Natural killer cell (primary cell): ENCODE results near the gene STMN3. TPM values are rescaled to one million over a fixed set of nuclear protein-coding genes. Genes with fewer than 3 reads are reported as not detected.

Experiments used
- ATAC-seq, 3 donors: fragments of 150-1000 bp in 2 of 3; fragments of 200-7000 bp in 1 of 3; cut with Tn5 transposase; 1 replicate in 1 of 3; 2 replicates in 2 of 3; pipeline ENCODE4 v1.10.0; 2021; ENCODE audit warnings: mild to moderate bottlenecking in 2 of 3, moderate library complexity in 2 of 3
- DNase-seq, 2 donors: peaks; one replicate each; pipeline versions ENCODE4 v3.0.0 to v3.0.0-alpha.2; 2013 to 2021; ENCODE audit warnings: mixed read lengths in 1 of 2
- H3K27ac ChIP-seq: one replicate; pipeline ENCODE4 v1.5.1; 2013; ENCODE audit warnings: mild to moderate bottlenecking, low read length
- H3K27me3 ChIP-seq: one replicate; pipeline ENCODE4 v1.6.1; 2013; ENCODE audit warnings: low read length; ENCODE audit not compliant: control insufficient read depth, insufficient read depth
- H3K36me3 ChIP-seq: one replicate; pipeline ENCODE4 v1.6.1; 2013; ENCODE audit warnings: low read length; ENCODE audit not compliant: control insufficient read depth, insufficient read depth
- H3K4me1 ChIP-seq: one replicate; pipeline ENCODE4 v1.6.1; 2013; ENCODE audit warnings: low read length; ENCODE audit not compliant: control insufficient read depth, insufficient read depth
- H3K4me3 ChIP-seq: one replicate; pipeline ENCODE4 v1.5.1; 2013; ENCODE audit warnings: low read length
- H3K9me3 ChIP-seq: one replicate; pipeline ENCODE4 v1.6.1; 2013; ENCODE audit warnings: low read length; ENCODE audit not compliant: control insufficient read depth, insufficient read depth
- H3K27ac Mint-ChIP-seq, 2 donors: one replicate each; pipeline ENCODE4 v1.8.0; 2022; ENCODE audit warnings: mild to moderate bottlenecking in 2 of 2, mixed read lengths in 2 of 2, moderate library complexity in 1 of 2
- H3K27me3 Mint-ChIP-seq, 2 donors: one replicate each; pipeline ENCODE4 v1.8.0; 2022; ENCODE audit warnings: low read depth in 2 of 2, mixed read lengths in 2 of 2
- H3K36me3 Mint-ChIP-seq: one replicate; pipeline ENCODE4 v1.8.0; 2022; ENCODE audit warnings: mixed read lengths
- H3K4me1 Mint-ChIP-seq, 2 donors: one replicate each; pipeline ENCODE4 v1.8.0; 2022; ENCODE audit warnings: mixed read lengths in 2 of 2
- H3K4me3 Mint-ChIP-seq: one replicate; pipeline ENCODE4 v1.8.0; 2022; ENCODE audit warnings: mild to moderate bottlenecking, moderate library complexity, mixed read lengths
- H3K9me3 Mint-ChIP-seq, 2 donors: one replicate each; pipeline ENCODE4 v1.8.0; 2022; ENCODE audit warnings: mixed read lengths in 2 of 2
- CTCF ChIP-seq: fragments of 200-600 bp; IDR thresholded peaks from one replicate; pipeline ENCODE4 v1.8.0; 2022; ENCODE audit warnings: antibody characterized with exemption
- WGBS: methylation state at CpG from one replicate; pipeline ENCODE4 v1.1.7; 2013; ENCODE audit warnings: missing lambda C conversion rate; ENCODE audit not compliant: insufficient coverage; 5-methylcytosine and 5-hydroxymethylcytosine counted together
- intact Hi-C: fragments of 100-400 bp; cut with micrococcal nuclease; formaldehyde crosslinking; loops from one replicate; pipeline ENCODE4 v1.14.2; 2022
- total RNA-seq, 4 donors: library from RNA; stranded (reverse); fragments of 120-200 nt in 1 of 4; gene quantifications; one replicate each; pipeline versions ENCODE4 v1.2.3 to v1.2.4, GENCODE V29; 2013 to 2022

STMN3 gene
- total RNA-seq, result 10 to 100 TPM in 1 of 3 donors, 1 to 10 TPM in 2; 6.7 to 12.9 (median 8.3) TPM
- 19.1 TPM for total RNA-seq (2013)

- Histone ChIP-seq H3K4me3 (peak within 1 kb of the TSS; percentile 32), H3K27ac (no peak within 1 kb of the TSS), H3K4me1 (peaks cover 37% of the 10 kb centered on the region), H3K36me3 (no peaks in the 10 kb centered on the region), H3K9me3 (no peaks in the 10 kb centered on the region), H3K27me3 (peaks cover 12% of the 10 kb centered on the region)
- Mint-ChIP-seq H3K27ac (no peak within 1 kb of the TSS), H3K9me3 (no peaks in the 10 kb centered on the region), H3K27me3 (peaks cover 0 to 10% of the 10 kb centered on the region in 2 donors), H3K4me1 (peaks cover 14 to 21% of the 10 kb centered on the region in 2 donors), H3K36me3 (no peaks in the 10 kb centered on the region), H3K4me3 (peak within 1 kb of the TSS; percentile 85)
- WGBS, result under 1% methylated on average over 57 of the region's 73 CpGs
- ATAC-seq (peak; percentile 59 to 70 (median 63)), DNase-seq (peak; percentile 70 to 79)
- intact Hi-C loops, result no loop called here
- no peak for TF ChIP-seq CTCF
Measured at GRCh38 chr20:63653041-63653973, at the start of gene STMN3. TSS of gene STMN3 (minus strand) at chr20:63653424. CDS start at chr20:63653345, 79 bp downstream.

GRCh38 chr20:63702036-63702665, 48.9 kb upstream of the STMN3 start:
- H3K27ac Mint-ChIP-seq, result no peak overlapping the region
- Histone ChIP-seq H3K27me3 (no peaks in the 10 kb centered on the region), H3K27ac (no peak overlapping the region), H3K4me3 (no peak overlapping the region), H3K4me1 (peaks cover 34% of the 10 kb centered on the region), H3K36me3 (peaks cover 24% of the 10 kb centered on the region), H3K9me3 (no peaks in the 10 kb centered on the region)
- no peak overlapping the region for H3K4me3 Mint-ChIP-seq
- 95% methylated on average over 16 of the region's 16 CpGs for WGBS
- no peak for DNase-seq
- no peaks in the 10 kb centered on the region for H3K36me3 Mint-ChIP-seq
- H3K9me3 Mint-ChIP-seq, result no peaks in the 10 kb centered on the region
- no peak for ATAC-seq
- H3K27me3 Mint-ChIP-seq, result no peaks in the 10 kb centered on the region
- intact Hi-C loops, result no loop called here
- TF ChIP-seq CTCF, result no peak
- peaks cover 8 to 25% of the 10 kb centered on the region in 2 donors for H3K4me1 Mint-ChIP-seq

- Histone ChIP-seq H3K27ac (no peak overlapping the region), H3K4me3 (no peak overlapping the region), H3K4me1 (peaks cover 34% of the 10 kb centered on the region), H3K36me3 (peaks cover 24% of the 10 kb centered on the region), H3K9me3 (no peaks in the 10 kb centered on the region), H3K27me3 (no peaks in the 10 kb centered on the region)
- Mint-ChIP-seq H3K4me1 (peaks cover 3 to 22% of the 10 kb centered on the region in 2 donors), H3K27ac (no peak overlapping the region), H3K27me3 (no peaks in the 10 kb centered on the region), H3K4me3 (no peak overlapping the region), H3K36me3 (no peaks in the 10 kb centered on the region), H3K9me3 (no peaks in the 10 kb centered on the region)
- DNase-seq (no peak), ATAC-seq (no peak)
- intact Hi-C loops, result no loop called here
- TF ChIP-seq CTCF, result no peak
- 56% methylated on average over 13 of the region's 14 CpGs for WGBS
Measured at GRCh38 chr20:63701329-63702035, 48.3 kb upstream of the STMN3 start.
